RPMI7951 (cell line): ENCODE results near the gene CARS1. TPM values are rescaled to one million over a fixed set of nuclear protein-coding genes. Genes with fewer than 3 reads are reported as not detected.

ENCODE experiments used
- DNase-seq: peaks from one replicate; pipeline ENCODE4 v3.0.0-alpha.2; 2012; ENCODE audit warnings: low read depth
- total RNA-seq: library from RNA; depleted of rRNA; stranded (reverse); fragments of >200 nt; shearing (Covaris generic); gene quantifications from 2 replicates; pipeline ENCODE4 v1.2.3, GENCODE V29; 2014

The CARS1 gene
- total RNA-seq, 1 experiment from 2014 or later = 50.8 TPM

- no peak for DNase-seq
These were observed 47.2 kb downstream of the CARS1 start for GRCh38 chr11:3010004-3010403.

- no peak for DNase-seq
These were observed 47.7 kb downstream of the CARS1 start for GRCh38 chr11:3009481-3009880.

- DNase-seq = no peak
These were observed 48.4 kb downstream of the CARS1 start for GRCh38 chr11:3008746-3009336.

- DNase-seq = no peak
These were observed 49.7 kb downstream of the CARS1 start for GRCh38 chr11:3007404-3008010.

- DNase-seq = no peak
These were observed 50.5 kb downstream of the CARS1 start for GRCh38 chr11:3006505-3007260.

- no peak for DNase-seq
These were observed 52.7 kb downstream of the CARS1 start for GRCh38 chr11:3004481-3004880.

- no peak for DNase-seq
These were observed 53.6 kb downstream of the CARS1 start for GRCh38 chr11:3003396-3004231.

GRCh38 chr11:3002871-3003270, 54.4 kb downstream of the CARS1 start:
- no peak for DNase-seq

- DNase-seq = no peak
These were observed 54.8 kb downstream of the CARS1 start for GRCh38 chr11:3002351-3002861.

- DNase-seq = no peak
These were observed 55.7 kb downstream of the CARS1 start for GRCh38 chr11:3001496-3001895.

- peak; percentile 33 for DNase-seq
These were observed 56.9 kb downstream of the CARS1 start for GRCh38 chr11:3000032-3000961.

GRCh38 chr11:2999464-2999998, 57.7 kb downstream of the CARS1 start:
- no peak for DNase-seq

GRCh38 chr11:2998073-2998850, 59.0 kb downstream of the CARS1 start:
- DNase-seq = no peak

- DNase-seq = no peak
These were observed 59.8 kb downstream of the CARS1 start for GRCh38 chr11:2997406-2997805.

GRCh38 chr11:2996976-2997375, 60.2 kb downstream of the CARS1 start:
- DNase-seq = no peak

GRCh38 chr11:2995893-2996554, 61.2 kb downstream of the CARS1 start:
- DNase-seq = no peak

- no peak for DNase-seq
These were observed 62.1 kb downstream of the CARS1 start for GRCh38 chr11:2995031-2995561.

- no peak for DNase-seq
These were observed 62.9 kb downstream of the CARS1 start for GRCh38 chr11:2994336-2994730.

GRCh38 chr11:2992997-2993325, 64.3 kb downstream of the CARS1 start:
- no peak for DNase-seq
